B cell (primary cell): ENCODE data around the gene CCDC81.

ENCODE experiments used
- EZH2 ChIP-seq: IDR thresholded peaks from 2 replicates; pipeline ENCODE4 v1.6.1; 2012; ENCODE audit warnings: borderline replicate concordance, low read depth, mild to moderate bottlenecking, moderate library complexity, low read length; ENCODE audit not compliant: insufficient read depth, poor library complexity, severe bottlenecking
- TF ChIP-seq, protein P1 (sequence below): fragments of 200-600 bp; IDR thresholded peaks from one replicate; pipeline ENCODE4 v1.8.0; 2022; ENCODE audit warnings: antibody characterized with exemption, mild to moderate bottlenecking

DNA sequence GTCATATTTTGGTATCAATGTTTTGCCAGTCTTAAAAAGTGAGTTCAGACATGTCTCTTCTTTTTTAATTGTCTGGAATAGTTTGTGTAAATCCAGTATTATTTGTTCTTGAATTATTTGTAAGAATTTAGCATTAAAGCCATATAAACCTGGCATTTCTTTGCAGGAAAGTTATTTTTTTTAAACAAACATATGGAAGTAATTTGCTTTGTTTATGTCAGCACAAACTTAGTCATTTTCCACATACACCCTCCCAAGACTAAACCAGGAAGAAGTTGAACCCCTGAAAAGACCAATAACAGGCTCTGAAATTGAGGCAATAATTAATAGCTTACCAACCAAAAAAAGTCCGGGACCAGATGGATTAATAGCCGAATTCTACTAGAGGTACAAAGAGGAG, 9.1 kb upstream of the CCDC81 start:
- TF ChIP-seq, protein P1, sequence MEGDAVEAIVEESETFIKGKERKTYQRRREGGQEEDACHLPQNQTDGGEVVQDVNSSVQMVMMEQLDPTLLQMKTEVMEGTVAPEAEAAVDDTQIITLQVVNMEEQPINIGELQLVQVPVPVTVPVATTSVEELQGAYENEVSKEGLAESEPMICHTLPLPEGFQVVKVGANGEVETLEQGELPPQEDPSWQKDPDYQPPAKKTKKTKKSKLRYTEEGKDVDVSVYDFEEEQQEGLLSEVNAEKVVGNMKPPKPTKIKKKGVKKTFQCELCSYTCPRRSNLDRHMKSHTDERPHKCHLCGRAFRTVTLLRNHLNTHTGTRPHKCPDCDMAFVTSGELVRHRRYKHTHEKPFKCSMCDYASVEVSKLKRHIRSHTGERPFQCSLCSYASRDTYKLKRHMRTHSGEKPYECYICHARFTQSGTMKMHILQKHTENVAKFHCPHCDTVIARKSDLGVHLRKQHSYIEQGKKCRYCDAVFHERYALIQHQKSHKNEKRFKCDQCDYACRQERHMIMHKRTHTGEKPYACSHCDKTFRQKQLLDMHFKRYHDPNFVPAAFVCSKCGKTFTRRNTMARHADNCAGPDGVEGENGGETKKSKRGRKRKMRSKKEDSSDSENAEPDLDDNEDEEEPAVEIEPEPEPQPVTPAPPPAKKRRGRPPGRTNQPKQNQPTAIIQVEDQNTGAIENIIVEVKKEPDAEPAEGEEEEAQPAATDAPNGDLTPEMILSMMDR, result no peak
- TF ChIP-seq EZH2, result no peak
